Medulla oblongata (tissue), 1 donor: Measurements from ENCODE around the gene SLC46A1.

ENCODE experiments used
- DNase-seq: peaks from one replicate; pipeline ENCODE4 v3.0.0-alpha.2; 2015; ENCODE audit errors: extremely low spot score

SLC46A1 gene

GRCh38 chr17:28381141-28381825 is 24.7 kb downstream of the SLC46A1 start:
- DNase-seq, result no peak

GRCh38 chr17:28379814-28380801 is 25.9 kb downstream of the SLC46A1 start:
- no peak for DNase-seq

- no peak for DNase-seq
These were observed 33.1 kb downstream of the SLC46A1 start for GRCh38 chr17:28372945-28373274.

- DNase-seq, result no peak
These were observed 33.6 kb downstream of the SLC46A1 start for GRCh38 chr17:28372203-28372944.

- peak; percentile 83 for DNase-seq
These were observed 34.5 kb downstream of the SLC46A1 start, which contains the start of gene SARM1 for GRCh38 chr17:28371245-28372202. TSS of gene SARM1 (plus strand) at chr17:28371694. CDS start at chr17:28372033, 339 bp downstream.

GRCh38 chr17:28370744-28371103 is 35.3 kb downstream of the SLC46A1 start:
- peak; percentile 11 for DNase-seq

- peak; percentile 6 for DNase-seq
These were observed 35.8 kb downstream of the SLC46A1 start, which contains the start of gene VTN for GRCh38 chr17:28370035-28370743. TSS of gene VTN (minus strand) at chr17:28370307. CDS start at chr17:28370203, 104 bp downstream.

- no peak for DNase-seq
These were observed 36.4 kb downstream of the SLC46A1 start for GRCh38 chr17:28369684-28370034.

GRCh38 chr17:28368915-28369683 is 36.9 kb downstream of the SLC46A1 start:
- DNase-seq, result no peak

GRCh38 chr17:28368306-28368831 is 37.6 kb downstream of the SLC46A1 start:
- no peak for DNase-seq

GRCh38 chr17:28367641-28368305 is 38.2 kb downstream of the SLC46A1 start:
- DNase-seq, result no peak

GRCh38 chr17:28366605-28367004 is 39.4 kb downstream of the SLC46A1 start:
- no peak for DNase-seq

GRCh38 chr17:28365487-28365886 is 40.5 kb downstream of the SLC46A1 start:
- DNase-seq, result no peak

- no peak for DNase-seq
These were observed 41.2 kb downstream of the SLC46A1 start, which contains the start of gene SEBOX for GRCh38 chr17:28364665-28365363. TSS of gene SEBOX (minus strand) at chr17:28365199. CDS start at chr17:28365151, 48 bp downstream.

- DNase-seq, result no peak
These were observed 42.0 kb downstream of the SLC46A1 start for GRCh38 chr17:28363776-28364650.

GRCh38 chr17:28363186-28363585 is 42.8 kb downstream of the SLC46A1 start:
- DNase-seq, result no peak

- DNase-seq, result no peak
These were observed 48.2 kb downstream of the SLC46A1 start for GRCh38 chr17:28357901-28358197.
